GM20000 (cell line): Measurements from ENCODE around the gene FBXO30.

Experiments
- DNase-seq: peaks from one replicate; pipeline ENCODE4 v3.0.0; 2012; ENCODE audit warnings: low spot score
- CTCF ChIP-seq: IDR thresholded peaks from 2 replicates; pipeline ENCODE4 v1.5.1; 2012; ENCODE audit warnings: mild to moderate bottlenecking, control low read depth; ENCODE audit errors: extremely low read depth, missing control alignments

Gene FBXO30

GRCh38 chr6:145844933-145845540 lies 30.4 kb upstream of the FBXO30 start:
- TF ChIP-seq CTCF: no peak
- no peak for DNase-seq

GRCh38 chr6:145842693-145843546 lies 28.3 kb upstream of the FBXO30 start:
- no peak for TF ChIP-seq CTCF
- DNase-seq: no peak

- no peak for TF ChIP-seq CTCF
- no peak for DNase-seq
Observed at GRCh38 chr6:145841668-145842067, 27.1 kb upstream of the FBXO30 start.

DNA sequence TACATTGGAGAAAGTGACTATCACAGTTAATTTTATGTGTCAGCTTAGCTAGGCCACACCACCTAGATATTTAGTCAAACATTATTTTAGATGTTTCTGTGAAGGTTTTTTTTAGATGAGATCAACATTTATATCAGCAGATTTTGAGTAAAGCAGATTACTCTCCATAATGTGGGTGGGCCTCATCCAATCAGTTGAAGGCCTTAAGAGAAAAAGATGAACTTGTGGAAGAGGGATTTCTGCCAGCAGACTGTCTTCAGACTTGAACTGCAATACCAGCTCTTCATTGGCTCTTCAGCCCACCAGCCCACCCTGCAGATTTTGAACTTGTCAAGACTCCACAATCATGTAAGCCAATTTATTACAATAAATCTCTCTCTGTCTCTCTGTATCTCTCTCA lies 25.1 kb upstream of the FBXO30 start:
- no peak for DNase-seq
- no peak for TF ChIP-seq CTCF

GRCh38 chr6:145838305-145838704 lies 23.7 kb upstream of the FBXO30 start:
- TF ChIP-seq CTCF: no peak
- no peak for DNase-seq

- no peak for DNase-seq
- no peak for TF ChIP-seq CTCF
Observed at GRCh38 chr6:145836772-145837171, 22.2 kb upstream of the FBXO30 start.

DNA sequence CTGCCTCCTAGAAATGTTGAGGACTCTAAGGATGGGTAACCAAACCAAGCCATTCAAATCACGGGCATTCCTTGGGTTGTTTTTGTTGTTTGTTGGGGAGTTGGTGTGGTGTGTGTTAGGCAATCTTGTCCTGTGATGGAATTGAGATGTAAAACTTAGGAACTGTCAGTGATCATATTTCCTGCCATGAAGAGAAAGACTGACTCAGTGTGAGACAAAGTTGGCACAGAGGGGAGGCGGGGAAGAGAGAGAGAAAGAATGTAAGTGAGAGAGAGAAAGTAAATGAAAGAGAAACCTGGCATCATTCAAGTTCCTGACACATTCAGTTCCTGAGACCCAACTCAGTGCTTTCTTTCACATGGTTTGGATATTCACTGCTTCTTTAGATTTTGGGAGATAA lies 21.6 kb upstream of the FBXO30 start:
- no peak for DNase-seq
- TF ChIP-seq CTCF: no peak
